Heart right ventricle (tissue), 16 donors: ENCODE data around the gene SLC25A21. TPM values are rescaled to one million over a fixed set of nuclear protein-coding genes. Genes with fewer than 3 reads are reported as not detected.

Experiments used
- ATAC-seq, 8 donors: fragments of 200-7000 bp; cut with Tn5 transposase; one replicate each; pipeline ENCODE4 v1.9.1; 2020; ENCODE audit warnings: mild to moderate bottlenecking in 8 of 8, moderate library complexity in 8 of 8, moderate number of reproducible peaks in 1 of 8
- DNase-seq, 2 donors: peaks; one replicate each; pipeline ENCODE4 v3.0.0-alpha.2; 2020
- H3K27ac ChIP-seq, 10 donors: fragments of 200-600 bp; sonication (generic) in 2 of 10; one replicate each; pipeline versions ENCODE4 v1.5.0 to v1.8.0; 2020 to 2022; ENCODE audit warnings: mild to moderate bottlenecking in 3 of 10
- H3K27me3 ChIP-seq, 7 donors: fragments of 200-600 bp; one replicate each; pipeline ENCODE4 v1.8.0; 2021 to 2022; ENCODE audit warnings: mild to moderate bottlenecking in 2 of 7
- H3K36me3 ChIP-seq, 9 donors: fragments of 200-600 bp; sonication (generic) in 1 of 9; one replicate each; pipeline versions ENCODE4 v1.5.0 to v1.8.0; 2020 to 2022; ENCODE audit warnings: mild to moderate bottlenecking in 2 of 9
- H3K4me1 ChIP-seq, 9 donors: fragments of 200-600 bp; sonication (generic) in 1 of 9; one replicate each; pipeline versions ENCODE4 v1.5.0 to v1.8.0; 2020 to 2022; ENCODE audit warnings: mild to moderate bottlenecking in 4 of 9
- H3K4me3 ChIP-seq, 10 donors: fragments of 200-600 bp; sonication (generic) in 2 of 10; one replicate each; pipeline versions ENCODE4 v1.5.0 to v1.8.0; 2020 to 2022; ENCODE audit warnings: mild to moderate bottlenecking in 7 of 10, moderate library complexity in 2 of 10
- H3K9me3 ChIP-seq, 11 donors: fragments of 200-600 bp in 10 of 11; sonication (generic) in 2 of 11; one replicate each; pipeline versions ENCODE4 v1.5.0 to v1.8.0; 2013 to 2022; ENCODE audit warnings: mild to moderate bottlenecking in 2 of 11, control low read depth in 1 of 11, moderate library complexity in 1 of 11
- WGBS, 2 donors: extraction: QIAGEN DNeasy Blood & Tissue Kit; methylation state at CpG; one replicate each; pipeline ENCODE4 v1.1.7; 2013; ENCODE audit warnings: inconsistent platforms in 1 of 2; 5-methylcytosine and 5-hydroxymethylcytosine counted together
- intact Hi-C, 10 donors: fragments of 100-400 bp; cut with DNase I; formaldehyde crosslinking; loops; one replicate each; pipeline versions ENCODE4 v1.11.1 to v1.14.2; 2022
- polyA plus RNA-seq, 2 donors: library from polyadenylated mRNA; stranded (reverse); fragments of 200-250 nt; gene quantifications; one replicate each; pipeline ENCODE4 v1.2.3, GENCODE V29; 2013
- total RNA-seq, 10 donors: library from RNA; stranded (reverse); fragmentation: NEBNext Ultra II Directional in 3 of 10; extraction: Animal tissue kit (Norgen Biotek cat#: 25700) in 3 of 10; gene quantifications; one replicate each; pipeline versions ENCODE4 v1.2.1 to v1.2.4, GENCODE V29; 2021 to 2023
- TF ChIP-seq, protein P1 (sequence below), 9 donors: fragments of 200-600 bp; sonication (generic) in 2 of 9; IDR thresholded peaks; one replicate each; pipeline versions ENCODE4 v1.5.0 to v1.8.0; 2021 to 2022; ENCODE audit warnings: antibody characterized with exemption in 9 of 9, mild to moderate bottlenecking in 5 of 9, moderate library complexity in 1 of 9
- donor health status: Arrhythmogenic right ventricular cardiomyopathy.
- donor health status: ischemic (EF 13 %, LVEDD 7.1; RV severe dilation, severe dysfunction).
- donor health status: healthy with polysubstance abuse.
- donor health status: DM: no; HTN: yes; CAD: no.
- donor health status: DM: no; HTN: no; CAD: no.
- donor health status: ischemic (EF 25% LVEDD 6.9; RV normal size, moderate dysfunction).
- donor health status: ischemic (EF 25% LVEDD 5.7; RV mildly dilated, moderate dysfunction).
- donor health status: healthy.
- donor health status: DM: yes; HTN: yes; CAD: no.
- donor health status: Ischemic cardiomyopathy.
- donor health status: ischemic (EF 35%, LVEDD 5.7; RV mildly dilated, moderate dysfunction).
- donor health status: nonischemic (EF 11% LVEDD 7.7; RV severe dilation, severe dysfunction).
- donor health status: DM: yes; HTN: yes; CAD: no.
- donor health status: PGD.
- donor health status: ischemic (EF 29% LVEDD 5.4; RV normal size, mild dysfunction).
- donor health status: nonischemic (EF 23%, LVEDD 6.1; RV moderate dilation, normal function).

The SLC25A21 gene
- total and polyA plus RNA-seq, 12 donors = 0.08 to 1.3 (median 0.34) TPM

- intact Hi-C loops = loop anchor here in 1 of 10 donors (5.0 kb wide), 1 partner anchor 494 kb away; no protein-coding TSS in a partner anchor
- Histone ChIP-seq H3K27ac (no peak overlapping the region), H3K27me3 (peaks cover 55 to 100% (median 100%) of the 10 kb centered on the region in 7 donors), H3K9me3 (no peaks in the 10 kb centered on the region), H3K4me1 (peaks cover 15 to 58% (median 47%) of the 10 kb centered on the region in 9 donors), H3K36me3 (no peaks in the 10 kb centered on the region), H3K4me3 (peak overlapping the region in 7 of 10 donors; percentile 5 to 38 (median 18))
- DNase-seq = no peak
- TF ChIP-seq, protein P1, sequence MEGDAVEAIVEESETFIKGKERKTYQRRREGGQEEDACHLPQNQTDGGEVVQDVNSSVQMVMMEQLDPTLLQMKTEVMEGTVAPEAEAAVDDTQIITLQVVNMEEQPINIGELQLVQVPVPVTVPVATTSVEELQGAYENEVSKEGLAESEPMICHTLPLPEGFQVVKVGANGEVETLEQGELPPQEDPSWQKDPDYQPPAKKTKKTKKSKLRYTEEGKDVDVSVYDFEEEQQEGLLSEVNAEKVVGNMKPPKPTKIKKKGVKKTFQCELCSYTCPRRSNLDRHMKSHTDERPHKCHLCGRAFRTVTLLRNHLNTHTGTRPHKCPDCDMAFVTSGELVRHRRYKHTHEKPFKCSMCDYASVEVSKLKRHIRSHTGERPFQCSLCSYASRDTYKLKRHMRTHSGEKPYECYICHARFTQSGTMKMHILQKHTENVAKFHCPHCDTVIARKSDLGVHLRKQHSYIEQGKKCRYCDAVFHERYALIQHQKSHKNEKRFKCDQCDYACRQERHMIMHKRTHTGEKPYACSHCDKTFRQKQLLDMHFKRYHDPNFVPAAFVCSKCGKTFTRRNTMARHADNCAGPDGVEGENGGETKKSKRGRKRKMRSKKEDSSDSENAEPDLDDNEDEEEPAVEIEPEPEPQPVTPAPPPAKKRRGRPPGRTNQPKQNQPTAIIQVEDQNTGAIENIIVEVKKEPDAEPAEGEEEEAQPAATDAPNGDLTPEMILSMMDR (IDR thresholded peaks at IDR 0.05) = no peak
- WGBS, 2 donors = 1 to 3% methylated on average over 39 of the region's 39 CpGs
- ATAC-seq = no peak
Observed at GRCh38 chr14:36663404-36664321, 508.7 kb downstream of the SLC25A21 start.

DNA sequence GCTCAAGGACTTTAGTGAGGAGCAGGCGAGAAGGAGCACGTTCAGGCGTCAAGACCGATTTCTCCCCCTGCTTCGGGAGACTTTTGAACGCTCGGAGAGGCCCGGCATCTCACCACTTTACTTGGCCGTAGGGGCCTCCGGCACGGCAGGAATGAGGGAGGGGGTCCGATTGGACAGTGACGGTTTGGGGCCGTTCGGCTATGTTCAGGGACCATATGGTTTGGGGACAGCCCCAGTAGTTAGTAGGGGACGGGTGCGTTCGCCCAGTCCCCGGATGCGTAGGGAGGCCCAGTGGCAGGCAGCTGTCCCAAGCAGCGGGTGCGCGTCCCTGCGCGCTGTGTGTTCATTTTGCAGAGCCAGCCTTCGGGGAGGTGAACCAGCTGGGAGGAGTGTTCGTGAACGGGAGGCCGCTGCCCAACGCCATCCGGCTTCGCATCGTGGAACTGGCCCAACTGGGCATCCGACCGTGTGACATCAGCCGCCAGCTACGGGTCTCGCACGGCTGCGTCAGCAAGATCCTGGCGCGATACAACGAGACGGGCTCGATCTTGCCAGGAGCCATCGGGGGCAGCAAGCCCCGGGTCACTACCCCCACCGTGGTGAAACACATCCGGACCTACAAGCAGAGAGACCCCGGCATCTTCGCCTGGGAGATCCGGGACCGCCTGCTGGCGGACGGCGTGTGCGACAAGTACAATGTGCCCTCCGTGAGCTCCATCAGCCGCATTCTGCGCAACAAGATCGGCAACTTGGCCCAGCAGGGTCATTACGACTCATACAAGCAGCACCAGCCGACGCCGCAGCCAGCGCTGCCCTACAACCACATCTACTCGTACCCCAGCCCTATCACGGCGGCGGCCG is 509.6 kb downstream of the SLC25A21 start:
- peak in 1 of 8 donors; percentile 19 for ATAC-seq

GRCh38 chr14:36662258-36662542 is 510.2 kb downstream of the SLC25A21 start:
- TF ChIP-seq, protein P1 (IDR thresholded peaks at IDR 0.05) = no peak
- Histone ChIP-seq H3K4me3 (peak overlapping the region in 7 of 10 donors; percentile 1 to 40 (median 35)), H3K27ac (no peak overlapping the region), H3K27me3 (peaks cover 68 to 100% (median 100%) of the 10 kb centered on the region in 7 donors), H3K36me3 (no peaks in the 10 kb centered on the region), H3K4me1 (peaks cover 15 to 71% (median 58%) of the 10 kb centered on the region in 9 donors), H3K9me3 (no peaks in the 10 kb centered on the region)
- intact Hi-C loops = loop anchor here in 1 of 10 donors (5.0 kb wide), 1 partner anchor 495 kb away; no protein-coding TSS in a partner anchor
- DNase-seq (no peak), ATAC-seq (no peak)
- WGBS, 2 donors = 3 to 4% methylated on average over 11 of the region's 11 CpGs

More for the DNA sequence above, 509.6 kb downstream of the SLC25A21 start:
- H3K27ac ChIP-seq = no peak overlapping the region
- DNase-seq = no peak
- H3K4me1 ChIP-seq = peaks cover 15 to 67% (median 52%) of the 10 kb centered on the region in 9 donors
- intact Hi-C loops = loop anchor here in 1 of 10 donors (5.0 kb wide), 1 partner anchor 495 kb away; no protein-coding TSS in a partner anchor
- 1 to 3% methylated on average over 71 of the region's 71 CpGs for WGBS, 2 donors
- peak overlapping the region in 9 of 10 donors; percentile 1 to 40 (median 18) for H3K4me3 ChIP-seq
- H3K9me3 ChIP-seq = no peaks in the 10 kb centered on the region
- no peaks in the 10 kb centered on the region for H3K36me3 ChIP-seq
- peaks cover 63 to 100% (median 100%) of the 10 kb centered on the region in 7 donors for H3K27me3 ChIP-seq
- TF ChIP-seq, protein P1 (IDR thresholded peaks at IDR 0.05) = no peak
